A673 (cell line): ENCODE measurements around the gene MMADHC. TPM values are rescaled to one million over a fixed set of nuclear protein-coding genes. Genes with fewer than 3 reads are reported as not detected.

Experiments used
- BruUV-seq: library from RNA; stranded (reverse); fragments of 400-500 nt; replicated peaks from 2 replicates; lab custom pipeline; 2021; lab: Mats Ljungman, UMichigan
- CTCF ChIA-PET: fragments of 300-600 bp; sonication (Branson Sonifier 250); formaldehyde crosslinking; loops from one replicate; lab custom pipeline; 2022; ENCODE audit warnings: antibody characterized with exemption; lab: Charles Lee
- POLR2A ChIA-PET: fragments of 300-600 bp; sonication (Branson Sonifier 250); formaldehyde crosslinking; loops from one replicate; lab custom pipeline; 2022; ENCODE audit warnings: antibody characterized with exemption; ENCODE audit not compliant: low non-redundant PET; lab: Charles Lee
- DNase-seq: peaks from one replicate; pipeline ENCODE4 v3.0.0-alpha.2; 2015; ENCODE audit warnings: low spot score
- H3K27ac ChIP-seq: fragments of 200-600 bp; sonication (generic); 2 replicates; pipeline ENCODE4 v1.5.1; 2016; ENCODE audit warnings: mixed run types, low read depth, mild to moderate bottlenecking, mixed read lengths, antibody characterized with exemption, low read length; ENCODE audit not compliant: poor library complexity, severe bottlenecking
- H3K27me3 ChIP-seq: fragments of 200-600 bp; sonication (generic); replicated peaks from 2 replicates; pipeline ENCODE4 v1.6.1; 2017; ENCODE audit warnings: mixed run types, low read depth, mild to moderate bottlenecking, mixed read lengths, antibody characterized with exemption, low read length; ENCODE audit not compliant: insufficient read depth, poor library complexity
- H3K36me3 ChIP-seq: fragments of 200-600 bp; sonication (generic); 2 replicates; pipeline ENCODE4 v1.6.1; 2016; ENCODE audit warnings: mixed run types, mild to moderate bottlenecking, mixed read lengths, antibody characterized with exemption, low read length; ENCODE audit not compliant: insufficient read depth, poor library complexity, severe bottlenecking
- H3K4me1 ChIP-seq: fragments of 200-600 bp; sonication (generic); 2 replicates; pipeline ENCODE4 v1.6.1; 2017; ENCODE audit warnings: mixed run types, mild to moderate bottlenecking, mixed read lengths, antibody characterized with exemption, low read length; ENCODE audit not compliant: insufficient read depth, poor library complexity, severe bottlenecking
- H3K4me3 ChIP-seq: fragments of 200-600 bp; sonication (generic); 2 replicates; pipeline ENCODE4 v1.5.1; 2016; ENCODE audit warnings: low read depth, mixed run types, mild to moderate bottlenecking, mixed read lengths, low read length; ENCODE audit not compliant: poor library complexity, severe bottlenecking
- H3K9me3 ChIP-seq: fragments of 200-600 bp; sonication (generic); 2 replicates; pipeline ENCODE4 v1.6.1; 2016; ENCODE audit warnings: mixed run types, low read depth, mild to moderate bottlenecking, mixed read lengths, antibody characterized with exemption, low read length; ENCODE audit not compliant: poor library complexity, severe bottlenecking
- CTCF ChIP-seq: fragments of 300-800, 200-600 bp; sonication (generic); conservative IDR thresholded peaks from 2 replicates; pipeline ENCODE4 v1.5.1; 2017; ENCODE audit warnings: low read depth, mild to moderate bottlenecking, antibody characterized with exemption, low read length, moderate library complexity, mixed read lengths
- EZH2 ChIP-seq: fragments of 200-600 bp; sonication (generic); IDR thresholded peaks from 2 replicates; pipeline ENCODE4 v1.6.1; 2017; ENCODE audit warnings: borderline replicate concordance, low read depth, mild to moderate bottlenecking, mixed read lengths, antibody characterized with exemption, low read length; ENCODE audit not compliant: poor library complexity, severe bottlenecking
- intact Hi-C: fragments of 100-400 bp; cut with micrococcal nuclease; formaldehyde crosslinking; loops from one replicate; pipeline ENCODE4 v1.10.0; 2022; ENCODE audit not compliant: unreplicated experiment
- total RNA-seq: library from RNA; stranded (reverse); gene quantifications from 2 replicates; pipeline ENCODE4 v1.2.3, GENCODE V29; 2021

MMADHC gene
- total RNA-seq, 1 experiment from 2014 or later: 124 TPM

DNA sequence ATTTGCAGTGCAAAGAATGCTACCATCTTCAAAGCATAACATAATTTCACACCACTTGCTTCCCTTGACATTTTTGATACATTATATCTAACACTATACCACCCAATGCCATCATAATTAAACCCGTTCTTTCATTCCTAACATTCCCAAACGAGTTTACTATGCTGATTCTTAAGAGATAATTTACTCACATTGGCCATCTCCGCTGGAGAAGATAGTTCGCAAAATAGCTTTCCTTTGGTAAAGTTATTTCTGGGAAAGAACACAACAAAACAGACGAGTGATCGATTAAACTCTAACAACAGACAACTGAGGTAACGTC is 716 bp downstream of the MMADHC start:
- Histone ChIP-seq H3K27me3 (no peaks in the 10 kb centered on the region), H3K4me1 (peaks cover 24% of the 10 kb centered on the region), H3K27ac (peak overlapping the region; percentile 92), H3K36me3 (peaks cover 29% of the 10 kb centered on the region), H3K4me3 (peak overlapping the region; percentile 79), H3K9me3 (no peaks in the 10 kb centered on the region)
- ChIA-PET CTCF (no interaction called here), POLR2A (no interaction called here)
- intact Hi-C loops: no loop called here
- TF ChIP-seq CTCF (no peak), EZH2 (no peak)
- BruUV-seq: no TSS peak
- no peak for DNase-seq

DNA sequence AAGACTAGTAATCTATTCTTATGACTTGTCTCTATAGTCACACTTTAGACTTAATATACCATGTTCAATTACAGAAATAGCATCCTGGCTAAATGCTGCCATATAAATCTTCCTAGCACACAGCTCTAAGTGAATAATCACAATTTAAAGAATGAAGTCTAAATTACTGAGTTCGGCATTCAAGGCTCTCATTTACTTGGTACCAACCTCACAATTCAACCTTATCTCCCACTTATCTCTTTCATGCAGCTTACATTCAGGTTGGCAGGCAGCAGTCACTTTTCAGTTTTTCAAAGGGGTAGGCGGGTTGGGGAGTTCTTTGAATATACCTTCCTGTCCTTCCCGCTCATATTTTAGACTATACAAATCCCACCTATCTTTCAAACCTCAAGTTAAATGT is 1.5 kb downstream of the MMADHC start:
- Histone ChIP-seq H3K36me3 (peaks cover 37% of the 10 kb centered on the region), H3K4me3 (peak overlapping the region; percentile 79), H3K27ac (no peak overlapping the region), H3K9me3 (no peaks in the 10 kb centered on the region), H3K27me3 (no peaks in the 10 kb centered on the region), H3K4me1 (peaks cover 24% of the 10 kb centered on the region)
- ChIA-PET POLR2A (no interaction called here), CTCF (no interaction called here)
- BruUV-seq: no TSS peak
- TF ChIP-seq EZH2 (no peak), CTCF (no peak)
- DNase-seq: no peak
- intact Hi-C loops: no loop called here

DNA sequence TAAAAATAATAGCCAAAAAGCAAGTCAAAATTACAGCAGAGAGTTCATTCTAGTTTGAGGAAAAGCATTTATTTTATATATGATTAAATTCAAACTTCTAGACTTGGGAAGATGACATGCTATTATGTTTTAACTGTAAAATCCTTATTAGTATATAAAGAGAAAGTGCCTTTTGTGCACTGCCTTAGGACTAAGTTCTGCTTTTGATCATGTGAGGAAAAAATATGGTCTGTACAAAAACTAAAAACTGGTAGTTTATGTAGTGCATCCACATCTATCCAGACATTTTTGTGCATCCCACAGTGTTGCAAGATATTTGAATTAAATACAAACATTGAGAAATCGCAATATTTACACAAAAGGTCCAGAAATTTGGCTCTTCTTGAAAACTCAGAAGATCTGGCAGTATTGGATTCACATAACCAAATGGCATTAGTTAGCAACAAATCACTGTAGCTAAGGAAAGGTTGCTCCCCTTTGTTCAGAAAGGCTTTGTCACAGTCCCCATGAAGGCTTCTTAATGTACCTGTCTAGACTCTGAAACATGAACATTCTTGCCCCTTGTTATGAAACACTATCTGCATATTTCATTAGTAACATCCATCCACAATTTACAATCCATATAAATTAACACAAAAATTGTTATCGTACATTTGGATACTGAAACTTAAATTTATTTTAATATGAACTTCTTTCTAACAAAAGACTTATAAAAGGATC is 2.2 kb downstream of the MMADHC start:
- peak overlapping the region; percentile 17 for H3K27ac ChIP-seq

More for the DNA sequence above, 2.2 kb downstream of the MMADHC start:
- TF ChIP-seq EZH2: no peak
- no peak for TF ChIP-seq CTCF
- H3K36me3 ChIP-seq: peaks cover 44% of the 10 kb centered on the region
- H3K4me3 ChIP-seq: peak overlapping the region; percentile 79
- POLR2A ChIA-PET: no interaction called here
- CTCF ChIA-PET: interaction anchor here (0.6 kb wide), 1 partner anchor 321 kb away, joined by 5 read pairs; no protein-coding TSS in a partner anchor
- intact Hi-C loops: no loop called here
- DNase-seq: no peak
- H3K9me3 ChIP-seq: no peaks in the 10 kb centered on the region
- no peaks in the 10 kb centered on the region for H3K27me3 ChIP-seq
- no TSS peak for BruUV-seq
- H3K4me1 ChIP-seq: peaks cover 24% of the 10 kb centered on the region
